ENCODE measurements around the gene ALK.

ALK gene

GRCh38 chr2:29892585-29893259, 28.7 kb downstream of the ALK start:
- FAIRE-seq (no peak), DNase-seq (ENCODE audit: insufficient read length, low spot score) (no peak)
- no peak for TF ChIP-seq CTCF (IDR thresholded peaks at IDR 0.05; ENCODE audit: insufficient read depth, missing control alignments)

GRCh38 chr2:29881089-29881730, 40.2 kb downstream of the ALK start:
- TF ChIP-seq CTCF (IDR thresholded peaks at IDR 0.05; ENCODE audit: insufficient read depth, missing control alignments) = no peak
- DNase-seq (ENCODE audit: insufficient read length, low spot score) (no peak), FAIRE-seq (no peak)

GRCh38 chr2:29880084-29880483, 41.3 kb downstream of the ALK start:
- TF ChIP-seq CTCF (IDR thresholded peaks at IDR 0.05; ENCODE audit: insufficient read depth, missing control alignments) = no peak
- no peak for DNase-seq (ENCODE audit: insufficient read length, low spot score)
- no peak for FAIRE-seq

GRCh38 chr2:29879456-29879855, 41.9 kb downstream of the ALK start:
- no peak for TF ChIP-seq CTCF (IDR thresholded peaks at IDR 0.05; ENCODE audit: insufficient read depth, missing control alignments)
- DNase-seq (ENCODE audit: insufficient read length, low spot score) = no peak
- FAIRE-seq = no peak

- DNase-seq (ENCODE audit: insufficient read length, low spot score) = no peak
- TF ChIP-seq CTCF (IDR thresholded peaks at IDR 0.05; ENCODE audit: insufficient read depth, missing control alignments) = no peak
- no peak for FAIRE-seq
Observed at GRCh38 chr2:29878898-29879297, 42.5 kb downstream of the ALK start.

- DNase-seq (ENCODE audit: insufficient read length, low spot score) (no peak), FAIRE-seq (no peak)
- no peak for TF ChIP-seq CTCF (IDR thresholded peaks at IDR 0.05; ENCODE audit: insufficient read depth, missing control alignments)
Observed at GRCh38 chr2:29876374-29876773, 45.0 kb downstream of the ALK start.

GRCh38 chr2:29874745-29875144, 46.6 kb downstream of the ALK start:
- DNase-seq (ENCODE audit: insufficient read length, low spot score) (no peak), FAIRE-seq (no peak)
- no peak for TF ChIP-seq CTCF (IDR thresholded peaks at IDR 0.05; ENCODE audit: insufficient read depth, missing control alignments)

Data from D721Med (cell line).